Measurements from ENCODE around the gene ATRN.

- no peak for TF ChIP-seq EP300 (IDR thresholded peaks at IDR 0.05)
- TF ChIP-seq, protein P1, sequence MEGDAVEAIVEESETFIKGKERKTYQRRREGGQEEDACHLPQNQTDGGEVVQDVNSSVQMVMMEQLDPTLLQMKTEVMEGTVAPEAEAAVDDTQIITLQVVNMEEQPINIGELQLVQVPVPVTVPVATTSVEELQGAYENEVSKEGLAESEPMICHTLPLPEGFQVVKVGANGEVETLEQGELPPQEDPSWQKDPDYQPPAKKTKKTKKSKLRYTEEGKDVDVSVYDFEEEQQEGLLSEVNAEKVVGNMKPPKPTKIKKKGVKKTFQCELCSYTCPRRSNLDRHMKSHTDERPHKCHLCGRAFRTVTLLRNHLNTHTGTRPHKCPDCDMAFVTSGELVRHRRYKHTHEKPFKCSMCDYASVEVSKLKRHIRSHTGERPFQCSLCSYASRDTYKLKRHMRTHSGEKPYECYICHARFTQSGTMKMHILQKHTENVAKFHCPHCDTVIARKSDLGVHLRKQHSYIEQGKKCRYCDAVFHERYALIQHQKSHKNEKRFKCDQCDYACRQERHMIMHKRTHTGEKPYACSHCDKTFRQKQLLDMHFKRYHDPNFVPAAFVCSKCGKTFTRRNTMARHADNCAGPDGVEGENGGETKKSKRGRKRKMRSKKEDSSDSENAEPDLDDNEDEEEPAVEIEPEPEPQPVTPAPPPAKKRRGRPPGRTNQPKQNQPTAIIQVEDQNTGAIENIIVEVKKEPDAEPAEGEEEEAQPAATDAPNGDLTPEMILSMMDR (IDR thresholded peaks at IDR 0.05): no peak
These were observed 188.1 kb downstream of the ATRN start for GRCh38 chr20:3658716-3659491.
